ENCODE results near the gene ACTRT2. TPM values are rescaled to one million over a fixed set of nuclear protein-coding genes. Genes with fewer than 3 reads are reported as not detected.

ACTRT2 gene
- polyA plus RNA-seq, 1 donor (not counting 4 experiments of a cell fraction or from before 2014, with no cell fraction given): not detected

DNA sequence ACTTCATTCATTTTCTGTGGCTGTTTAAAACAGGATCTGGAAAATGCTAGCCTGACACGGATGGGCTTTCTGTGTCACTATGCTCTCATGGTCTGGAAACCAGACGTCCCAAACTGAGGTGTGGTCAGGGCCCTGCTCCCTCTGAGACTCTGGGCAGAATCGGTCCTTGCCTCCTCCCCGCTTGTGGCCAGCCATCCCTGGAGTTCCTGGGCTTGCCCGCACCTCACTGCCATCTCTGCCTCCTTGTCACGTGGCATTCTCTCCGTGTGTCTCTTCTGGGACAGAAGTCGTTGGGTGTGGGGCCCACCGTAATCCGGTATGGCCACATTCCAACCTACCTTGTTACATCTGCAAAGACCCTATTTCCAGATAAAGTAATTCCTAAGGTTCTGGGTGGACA is 10.1 kb upstream of the ACTRT2 start:
- no peak overlapping the region for H3K9ac ChIP-seq (ENCODE audit: control insufficient read depth, extremely low read depth, insufficient read depth, low read length)
- no peaks in the 10 kb centered on the region for H4K20me1 ChIP-seq (ENCODE audit: control insufficient read depth, extremely low read depth, insufficient read depth, low read length)
- no peaks in the 10 kb centered on the region for H3K79me2 ChIP-seq (ENCODE audit: control insufficient read depth, insufficient read depth, low read length)
- no peak for FAIRE-seq
- no peak overlapping the region for H3K4me2 ChIP-seq (ENCODE audit: control insufficient read depth, extremely low read depth, insufficient read depth, low read depth, low read length)
- H3K36me3 ChIP-seq (ENCODE audit: control insufficient read depth in 2 of 2, extremely low read depth in 1 of 2, insufficient read depth in 2 of 2, low read length in 2 of 2): no peaks in the 10 kb centered on the region
- H3K9me1 ChIP-seq (ENCODE audit: control insufficient read depth, extremely low read depth, insufficient read depth, low read length): no peaks in the 10 kb centered on the region
- H3K27ac ChIP-seq (ENCODE audit: control insufficient read depth, insufficient read depth, low read length): no peak overlapping the region
- H3K4me1 ChIP-seq (ENCODE audit: control insufficient read depth, extremely low read depth, insufficient read depth, low read length): no peaks in the 10 kb centered on the region
- no peak for DNase-seq (ENCODE audit: low read depth, low spot score)
- no peak overlapping the region for H3K4me3 ChIP-seq (ENCODE audit: control insufficient read depth in 2 of 3, extremely low read depth in 1 of 3, insufficient read depth in 2 of 3, low read depth in 1 of 3, low read length in 3 of 3)
- H3K9me3 ChIP-seq (ENCODE audit: control insufficient read depth, low read depth, low read length): peaks cover 10% of the 10 kb centered on the region
- TF ChIP-seq CTCF (optimal IDR thresholded peaks at IDR 0.05 in 1 of 3, IDR thresholded peaks at IDR 0.05 in 1 of 3, conservative IDR thresholded peaks at IDR 0.05 in 1 of 3; ENCODE audit: extremely low read depth in 1 of 3, insufficient read depth in 2 of 3, low read length in 3 of 3) (no peak), EZH2 (IDR thresholded peaks at IDR 0.05; ENCODE audit: low read length) (no peak)
- H3K27me3 ChIP-seq (ENCODE audit: control insufficient read depth, extremely low read depth, insufficient read depth, low read length): peaks cover 3% of the 10 kb centered on the region
- dilution Hi-C loops (cut with MboI; ENCODE audit: extremely low pct_ligation_motif_present, low sequenced_read_pairs): no loop called here
- H2AFZ ChIP-seq (ENCODE audit: control insufficient read depth, low read length): no peak overlapping the region

DNA sequence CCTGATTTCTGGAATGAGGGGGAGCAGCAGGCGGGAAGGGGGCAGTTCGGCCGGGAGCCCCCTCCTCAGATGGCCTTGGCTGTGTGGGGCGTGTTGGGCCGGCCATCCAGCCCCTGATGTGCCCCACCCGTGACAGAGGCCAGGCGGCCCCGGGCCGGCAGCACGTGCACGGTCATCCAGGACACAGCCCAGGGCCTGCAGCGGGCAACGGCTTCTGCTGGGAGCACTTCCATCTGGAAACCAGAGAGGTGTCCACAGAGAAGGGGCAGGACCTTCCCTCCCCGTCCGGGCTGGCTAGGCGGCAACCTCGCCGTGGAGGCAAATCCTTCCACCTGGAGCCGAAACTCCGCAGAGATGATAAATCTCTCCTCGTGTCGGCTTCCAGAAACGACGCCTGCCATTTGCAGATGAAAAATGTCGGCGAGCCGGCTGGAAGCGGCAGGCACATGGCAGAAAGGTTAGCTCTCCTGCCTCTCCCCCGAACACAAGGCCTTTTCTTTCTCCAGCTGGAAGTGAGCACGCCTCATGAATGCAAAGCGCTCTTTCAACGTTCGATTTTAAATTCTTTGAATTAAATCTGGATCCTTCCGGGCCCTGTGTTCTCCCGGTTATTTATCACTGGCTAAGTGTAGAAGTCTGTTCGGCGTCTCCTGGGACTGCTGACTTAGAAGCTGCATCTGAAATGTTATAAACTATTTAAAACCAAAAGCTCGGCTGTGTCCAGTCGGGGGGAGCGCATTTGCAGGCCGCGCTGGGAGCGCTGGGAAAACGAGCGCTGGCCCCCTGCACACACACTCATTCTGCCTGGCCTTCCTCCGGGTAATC is 9.4 kb upstream of the ACTRT2 start:
- H3K4me2 ChIP-seq (ENCODE audit: control insufficient read depth, extremely low read depth, insufficient read depth, low read depth, low read length): no peak overlapping the region
- no peak overlapping the region for H3K4me3 ChIP-seq (ENCODE audit: control insufficient read depth in 2 of 3, extremely low read depth in 1 of 3, insufficient read depth in 2 of 3, low read depth in 1 of 3, low read length in 3 of 3)
- FAIRE-seq (no peak), DNase-seq (ENCODE audit: low read depth, low spot score) (no peak)
- H3K79me2 ChIP-seq (ENCODE audit: control insufficient read depth, insufficient read depth, low read length): no peaks in the 10 kb centered on the region
- no peak overlapping the region for H3K27ac ChIP-seq (ENCODE audit: control insufficient read depth, insufficient read depth, low read length)
- no peak for TF ChIP-seq CTCF (optimal IDR thresholded peaks at IDR 0.05 in 1 of 3, IDR thresholded peaks at IDR 0.05 in 1 of 3, conservative IDR thresholded peaks at IDR 0.05 in 1 of 3; ENCODE audit: extremely low read depth in 1 of 3, insufficient read depth in 2 of 3, low read length in 3 of 3)
- H3K4me1 ChIP-seq (ENCODE audit: control insufficient read depth, extremely low read depth, insufficient read depth, low read length): no peaks in the 10 kb centered on the region
- peaks cover 3% of the 10 kb centered on the region for H3K27me3 ChIP-seq (ENCODE audit: control insufficient read depth, extremely low read depth, insufficient read depth, low read length)
- no peaks in the 10 kb centered on the region for H4K20me1 ChIP-seq (ENCODE audit: control insufficient read depth, extremely low read depth, insufficient read depth, low read length)
- H3K9ac ChIP-seq (ENCODE audit: control insufficient read depth, extremely low read depth, insufficient read depth, low read length): no peak overlapping the region
- H3K9me1 ChIP-seq (ENCODE audit: control insufficient read depth, extremely low read depth, insufficient read depth, low read length): no peaks in the 10 kb centered on the region
- dilution Hi-C loops (cut with MboI; ENCODE audit: extremely low pct_ligation_motif_present, low sequenced_read_pairs): no loop called here
- no peaks in the 10 kb centered on the region for H3K36me3 ChIP-seq (ENCODE audit: control insufficient read depth in 2 of 2, extremely low read depth in 1 of 2, insufficient read depth in 2 of 2, low read length in 2 of 2)
- H2AFZ ChIP-seq (ENCODE audit: control insufficient read depth, low read length): no peak overlapping the region
- H3K9me3 ChIP-seq (ENCODE audit: control insufficient read depth, low read depth, low read length): peaks cover 11% of the 10 kb centered on the region
